Stimulated activated naive CD8-positive, alpha-beta T cell treated with anti-CD3 and anti-CD28 coated beads, Interleukin-15, Interleukin-2, amounts not matched to agents 100 ng/mL and 50 ng/mL, for 24 hours (primary cell): ENCODE measurements around the gene PLD4.

Experiments
- H3K27ac Mint-ChIP-seq: one replicate; pipeline ENCODE4 v1.8.0; 2021; ENCODE audit warnings: mild to moderate bottlenecking, mixed read lengths
- H3K27me3 Mint-ChIP-seq: one replicate; pipeline ENCODE4 v1.8.0; 2021; ENCODE audit warnings: mixed read lengths
- H3K36me3 Mint-ChIP-seq: one replicate; pipeline ENCODE4 v1.8.0; 2021; ENCODE audit warnings: low read depth, mixed read lengths
- H3K4me1 Mint-ChIP-seq: one replicate; pipeline ENCODE4 v1.8.0; 2021; ENCODE audit warnings: low read depth, mixed read lengths
- H3K4me3 Mint-ChIP-seq: one replicate; pipeline ENCODE4 v1.8.0; 2021; ENCODE audit warnings: mild to moderate bottlenecking, mixed read lengths
- H3K9me3 Mint-ChIP-seq: one replicate; pipeline ENCODE4 v1.8.0; 2021; ENCODE audit warnings: mixed read lengths

PLD4 gene

GRCh38 chr14:104981699-104982541 is 57.2 kb downstream of the PLD4 start:
- H3K27ac Mint-ChIP-seq, result no peak overlapping the region

GRCh38 chr14:104982548-104983230 is 58.0 kb downstream of the PLD4 start:
- Mint-ChIP-seq H3K36me3 (no peaks in the 10 kb centered on the region), H3K27ac (no peak overlapping the region), H3K9me3 (no peaks in the 10 kb centered on the region), H3K27me3 (peaks cover 13% of the 10 kb centered on the region), H3K4me1 (peaks cover 10% of the 10 kb centered on the region), H3K4me3 (no peak overlapping the region)

More at GRCh38 chr14:104981699-104982541, 57.2 kb downstream of the PLD4 start:
- Mint-ChIP-seq H3K9me3 (no peaks in the 10 kb centered on the region), H3K36me3 (no peaks in the 10 kb centered on the region), H3K4me1 (peaks cover 14% of the 10 kb centered on the region), H3K4me3 (no peak overlapping the region), H3K27me3 (peaks cover 15% of the 10 kb centered on the region)
